WI38 (cell line): ENCODE measurements around the gene CCL7.
"Not testable (repeated sequence)": the region's sequence is repeated elsewhere in the genome, so short reads cannot be mapped to it uniquely, and the experiment has no call there.

ENCODE experiments used
- H3K4me3 ChIP-seq: 2 replicates; pipeline ENCODE4 v1.5.1; 2011; ENCODE audit warnings: low read depth, mild to moderate bottlenecking, control low read depth, low read length
- TF ChIP-seq, protein P1 (sequence below): IDR thresholded peaks from 2 replicates; pipeline ENCODE4 v1.5.1; 2012; ENCODE audit warnings: low read depth, mild to moderate bottlenecking, control low read depth, low read length

The CCL7 gene

GRCh38 chr17:34269969-34270368 lies at the start of gene CCL7:
Gene CCL7 (plus strand): TSS chr17:34270221. CDS start chr17:34270291, 70 bp downstream.
- H3K4me3 ChIP-seq = no peak within 1 kb of the TSS
- TF ChIP-seq, protein P1, sequence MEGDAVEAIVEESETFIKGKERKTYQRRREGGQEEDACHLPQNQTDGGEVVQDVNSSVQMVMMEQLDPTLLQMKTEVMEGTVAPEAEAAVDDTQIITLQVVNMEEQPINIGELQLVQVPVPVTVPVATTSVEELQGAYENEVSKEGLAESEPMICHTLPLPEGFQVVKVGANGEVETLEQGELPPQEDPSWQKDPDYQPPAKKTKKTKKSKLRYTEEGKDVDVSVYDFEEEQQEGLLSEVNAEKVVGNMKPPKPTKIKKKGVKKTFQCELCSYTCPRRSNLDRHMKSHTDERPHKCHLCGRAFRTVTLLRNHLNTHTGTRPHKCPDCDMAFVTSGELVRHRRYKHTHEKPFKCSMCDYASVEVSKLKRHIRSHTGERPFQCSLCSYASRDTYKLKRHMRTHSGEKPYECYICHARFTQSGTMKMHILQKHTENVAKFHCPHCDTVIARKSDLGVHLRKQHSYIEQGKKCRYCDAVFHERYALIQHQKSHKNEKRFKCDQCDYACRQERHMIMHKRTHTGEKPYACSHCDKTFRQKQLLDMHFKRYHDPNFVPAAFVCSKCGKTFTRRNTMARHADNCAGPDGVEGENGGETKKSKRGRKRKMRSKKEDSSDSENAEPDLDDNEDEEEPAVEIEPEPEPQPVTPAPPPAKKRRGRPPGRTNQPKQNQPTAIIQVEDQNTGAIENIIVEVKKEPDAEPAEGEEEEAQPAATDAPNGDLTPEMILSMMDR = no peak

DNA sequence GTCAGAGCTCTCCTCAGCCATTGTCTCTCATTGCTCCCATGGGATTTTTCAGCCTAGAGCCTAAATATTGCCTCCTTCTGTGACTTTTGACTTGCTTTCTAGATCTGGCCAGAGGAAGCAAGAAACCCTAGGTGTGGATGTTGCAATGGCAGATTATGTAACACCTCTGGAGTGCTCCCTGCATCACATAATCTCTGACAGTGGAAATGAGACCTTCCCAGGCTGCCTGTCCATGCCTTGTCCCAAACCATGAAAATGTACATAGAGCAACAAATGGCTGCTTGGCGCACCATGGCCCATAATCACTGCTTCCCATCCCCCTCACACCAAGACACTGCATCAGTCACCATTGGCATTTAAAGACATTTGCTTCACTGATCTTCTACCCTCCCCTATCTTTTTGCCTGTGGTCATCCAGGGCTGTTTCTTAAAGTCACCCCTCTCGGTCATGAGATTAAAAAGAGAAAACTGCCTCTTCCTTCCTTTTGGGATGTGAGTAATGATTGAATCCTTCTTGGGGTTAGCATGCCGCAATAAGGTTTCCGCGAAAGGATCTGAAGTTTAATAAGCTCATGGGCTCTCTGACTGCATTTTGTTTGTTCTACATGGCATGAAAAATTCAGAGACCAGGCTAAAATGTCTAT lies 49.1 kb upstream of the CCL7 start:
- TF ChIP-seq, protein P1 = no peak

GRCh38 chr17:34221411-34221810 lies 48.6 kb upstream of the CCL7 start:
- TF ChIP-seq, protein P1 = no peak
- no peak overlapping the region for H3K4me3 ChIP-seq

More for the DNA sequence above, 49.1 kb upstream of the CCL7 start:
- no peak overlapping the region for H3K4me3 ChIP-seq

- TF ChIP-seq, protein P1 = no peak
- no peak overlapping the region for H3K4me3 ChIP-seq
Observed at GRCh38 chr17:34222722-34223497, 47.1 kb upstream of the CCL7 start.

GRCh38 chr17:34225046-34225445 lies 45.0 kb upstream of the CCL7 start:
- TF ChIP-seq, protein P1 = no peak
- no peak overlapping the region for H3K4me3 ChIP-seq

GRCh38 chr17:34226011-34226743 lies 43.8 kb upstream of the CCL7 start:
- TF ChIP-seq, protein P1 = no peak

DNA sequence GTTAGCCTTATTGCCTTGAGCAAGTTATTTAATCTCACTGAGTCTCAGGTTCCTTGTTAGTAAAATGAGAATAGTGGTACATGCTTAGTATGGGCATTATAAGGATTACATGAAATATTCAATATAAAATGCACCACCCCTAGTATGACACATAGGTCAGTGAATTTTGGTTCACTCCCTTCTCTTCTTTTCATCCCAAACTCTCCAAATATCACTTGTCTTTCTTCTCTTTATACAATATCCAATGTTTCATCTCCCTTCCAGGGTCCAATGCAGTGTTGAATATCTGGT lies 43.3 kb upstream of the CCL7 start:
- no peak overlapping the region for H3K4me3 ChIP-seq
- TF ChIP-seq, protein P1 = no peak

More at GRCh38 chr17:34226011-34226743, 43.8 kb upstream of the CCL7 start:
- H3K4me3 ChIP-seq = no peak overlapping the region

- H3K4me3 ChIP-seq = not testable (repeated sequence)
Observed at GRCh38 chr17:34227293-34227692, 42.7 kb upstream of the CCL7 start.
